GM20000 (cell line): ENCODE results near the gene DNAH3.
"Not testable (repeated sequence)": the region's sequence is repeated elsewhere in the genome, so short reads cannot be mapped to it uniquely, and the experiment has no call there.

Experiments
- DNase-seq: peaks from one replicate; pipeline ENCODE4 v3.0.0; 2012; ENCODE audit warnings: low spot score
- CTCF ChIP-seq: IDR thresholded peaks from 2 replicates; pipeline ENCODE4 v1.5.1; 2012; ENCODE audit warnings: mild to moderate bottlenecking, control low read depth; ENCODE audit errors: extremely low read depth, missing control alignments

The DNAH3 gene

GRCh38 chr16:20984019-20984418, 166.6 kb downstream of the DNAH3 start:
- DNase-seq = no peak
- no peak for TF ChIP-seq CTCF

GRCh38 chr16:20976576-20976975, 174.1 kb downstream of the DNAH3 start:
- no peak for TF ChIP-seq CTCF
- no peak for DNase-seq

- not testable (repeated sequence) for DNase-seq
Measured at GRCh38 chr16:20973201-20973600, 177.4 kb downstream of the DNAH3 start.

GRCh38 chr16:20971401-20971800, 179.2 kb downstream of the DNAH3 start:
- no peak for DNase-seq
- TF ChIP-seq CTCF = no peak

- no peak for TF ChIP-seq CTCF
Measured at GRCh38 chr16:20969386-20969785, 181.3 kb downstream of the DNAH3 start.

GRCh38 chr16:20968765-20969164, 181.9 kb downstream of the DNAH3 start:
- no peak for DNase-seq
- TF ChIP-seq CTCF = no peak

More at GRCh38 chr16:20969386-20969785, 181.3 kb downstream of the DNAH3 start:
- no peak for DNase-seq

- DNase-seq = no peak
Measured at GRCh38 chr16:20960899-20961298, 189.7 kb downstream of the DNAH3 start.

GRCh38 chr16:20957153-20957552, 193.5 kb downstream of the DNAH3 start:
- DNase-seq = no peak
- no peak for TF ChIP-seq CTCF

More at GRCh38 chr16:20960899-20961298, 189.7 kb downstream of the DNAH3 start:
- TF ChIP-seq CTCF = no peak
